CD14-positive monocyte (primary cell): ENCODE measurements around the gene EMC6. TPM values are rescaled to one million over a fixed set of nuclear protein-coding genes. Genes with fewer than 3 reads are reported as not detected.

Experiments
- DNase-seq, 3 donors: peaks; one replicate each; pipeline ENCODE4 v3.0.0-alpha.2; 2011 to 2022
- H2AFZ ChIP-seq: 2 replicates; pipeline ENCODE4 v1.6.0; 2012; ENCODE audit warnings: mild to moderate bottlenecking, low read depth, low read length, inconsistent platforms; ENCODE audit not compliant: insufficient read depth, poor library complexity, severe bottlenecking
- H3K27ac ChIP-seq, 2 donors: 1 replicate in 1 of 2; 2 replicates in 1 of 2; pipeline ENCODE4 v1.5.1; 2012 to 2013; ENCODE audit warnings: low read length in 2 of 2, control low read depth in 1 of 2, inconsistent platforms in 1 of 2, low read depth in 1 of 2, mild to moderate bottlenecking in 1 of 2
- H3K27me3 ChIP-seq, 2 donors: one replicate each; pipeline versions ENCODE4 v1.6.0 to v1.6.1; 2011 to 2013; ENCODE audit warnings: low read length in 2 of 2; ENCODE audit not compliant: control insufficient read depth in 2 of 2, insufficient read depth in 2 of 2
- H3K36me3 ChIP-seq, 2 donors: replicated peaks in 1 of 2; 1 replicate in 1 of 2; 2 replicates in 1 of 2; pipeline versions ENCODE4 v1.5.1 to v1.6.1; 2012 to 2013; ENCODE audit warnings: low read length in 2 of 2, control low read depth in 1 of 2, inconsistent platforms in 1 of 2, mild to moderate bottlenecking in 1 of 2; ENCODE audit not compliant: insufficient read depth in 2 of 2, control insufficient read depth in 1 of 2
- H3K4me1 ChIP-seq, 2 donors: 1 replicate in 1 of 2; 2 replicates in 1 of 2; pipeline versions ENCODE4 v1.5.1 to v1.6.1; 2012 to 2013; ENCODE audit warnings: low read length in 2 of 2, control low read depth in 1 of 2, inconsistent platforms in 1 of 2, mild to moderate bottlenecking in 1 of 2, moderate library complexity in 1 of 2; ENCODE audit not compliant: insufficient read depth in 2 of 2, control insufficient read depth in 1 of 2
- H3K4me2 ChIP-seq: replicated peaks from 2 replicates; pipeline ENCODE3; 2012; ENCODE audit warnings: low read length, moderate library complexity, mild to moderate bottlenecking; ENCODE audit not compliant: poor library complexity, severe bottlenecking; ENCODE audit errors: extremely low read depth
- H3K4me3 ChIP-seq, 3 experiments: fragments of 200-600 bp in 1 of 3; sonication (generic) in 1 of 3; replicated peaks in 1 of 3; 1 replicate in 2 of 3; 2 replicates in 1 of 3; pipeline ENCODE4 v1.5.1; 2011 to 2013; ENCODE audit warnings: low read length in 3 of 3, mild to moderate bottlenecking in 3 of 3, control low read depth in 2 of 3, low read depth in 2 of 3, inconsistent platforms in 1 of 3, moderate library complexity in 1 of 3
- H3K79me2 ChIP-seq: 2 replicates; pipeline ENCODE4 v1.6.0; 2012; ENCODE audit warnings: mild to moderate bottlenecking, control low read depth, inconsistent platforms, low read length, moderate library complexity; ENCODE audit not compliant: insufficient read depth
- H3K9ac ChIP-seq: 2 replicates; pipeline ENCODE4 v1.6.0; 2017; ENCODE audit warnings: low read length, mild to moderate bottlenecking; ENCODE audit not compliant: insufficient read depth, poor library complexity, severe bottlenecking
- H3K9me3 ChIP-seq, 2 donors: replicated peaks in 1 of 2; 1 replicate in 1 of 2; 2 replicates in 1 of 2; pipeline versions ENCODE4 v1.5.1 to v1.6.1; 2012 to 2013; ENCODE audit warnings: low read length in 2 of 2, control low read depth in 1 of 2; ENCODE audit not compliant: control insufficient read depth in 1 of 2, insufficient read depth in 1 of 2
- H4K20me1 ChIP-seq: 2 replicates; pipeline ENCODE4 v1.6.0; 2012; ENCODE audit warnings: mild to moderate bottlenecking, low read length, control low read depth, moderate library complexity; ENCODE audit not compliant: insufficient read depth
- H3K27ac Mint-ChIP-seq, 7 donors: one replicate each; pipeline ENCODE4 v1.8.0; 2020; ENCODE audit warnings: mild to moderate bottlenecking in 7 of 7, mixed read lengths in 7 of 7, moderate library complexity in 6 of 7, inconsistent platforms in 2 of 7
- H3K27me3 Mint-ChIP-seq, 3 donors: one replicate each; pipeline ENCODE4 v1.8.0; 2021 to 2022; ENCODE audit warnings: low read depth in 3 of 3, mild to moderate bottlenecking in 3 of 3, mixed read lengths in 3 of 3, moderate library complexity in 3 of 3, inconsistent platforms in 1 of 3
- H3K36me3 Mint-ChIP-seq, 2 donors: one replicate each; pipeline ENCODE4 v1.8.0; 2020; ENCODE audit warnings: mixed read lengths in 2 of 2, inconsistent platforms in 1 of 2, mild to moderate bottlenecking in 1 of 2
- H3K4me1 Mint-ChIP-seq: one replicate; pipeline ENCODE4 v1.8.0; 2020; ENCODE audit warnings: mild to moderate bottlenecking, mixed read lengths
- H3K4me3 Mint-ChIP-seq, 2 donors: one replicate each; pipeline ENCODE4 v1.8.0; 2020; ENCODE audit warnings: mild to moderate bottlenecking in 2 of 2, mixed read lengths in 2 of 2, moderate library complexity in 1 of 2
- H3K9me3 Mint-ChIP-seq, 7 donors: one replicate each; pipeline ENCODE4 v1.8.0; 2020 to 2022; ENCODE audit warnings: mixed read lengths in 7 of 7, mild to moderate bottlenecking in 6 of 7, moderate library complexity in 6 of 7, inconsistent platforms in 2 of 7
- CTCF ChIP-seq: fragments of 200-600 bp; IDR thresholded peaks from one replicate; pipeline ENCODE4 v1.8.0; 2022; ENCODE audit warnings: antibody characterized with exemption, mild to moderate bottlenecking
- WGBS: methylation state at CpG from one replicate; pipeline ENCODE4 v1.1.5; 2013; ENCODE audit warnings: missing lambda C conversion rate; ENCODE audit not compliant: insufficient coverage; 5-methylcytosine and 5-hydroxymethylcytosine counted together
- intact Hi-C, 2 donors: fragments of 100-400 bp; cut with micrococcal nuclease; formaldehyde crosslinking; loops; one replicate each; pipeline versions ENCODE4 v1.15.0 to v1.15.1; 2023
- polyA plus RNA-seq, 3 donors: library from polyadenylated mRNA; depleted of rRNA in 1 of 3; unstranded in 2 of 3; stranded (reverse) in 1 of 3; fragments of 300-500 nt in 2 of 3; fragments of >200 nt in 1 of 3; fragmentation: Illumina TruSeq in 2 of 3; gene quantifications; 1 replicate in 2 of 3; 2 replicates in 1 of 3; pipeline ENCODE4 v1.2.3, GENCODE V29; 2012 to 2021

Gene EMC6
- polyA plus RNA-seq, 3 donors = 24.4 to 118 (median 105) TPM

- intact Hi-C loops = no loop called here
- 77% methylated on average over 18 of the region's 20 CpGs for WGBS
- H4K20me1 ChIP-seq = no peaks in the 10 kb centered on the region
- no peak overlapping the region for H3K27ac ChIP-seq
- no peak overlapping the region for H3K9ac ChIP-seq
- Mint-ChIP-seq H3K27me3 (peaks cover 0 to 2% (median 0%) of the 10 kb centered on the region in 3 donors), H3K4me3 (no peak overlapping the region), H3K4me1 (no peaks in the 10 kb centered on the region), H3K27ac (peak overlapping the region in 3 of 7 donors; percentile 11 to 25 (median 15)), H3K36me3 (peaks cover 38 to 76% of the 10 kb centered on the region in 2 donors), H3K9me3 (peaks cover 0 to under 1% (median 0%) of the 10 kb centered on the region in 7 donors)
- no peaks in the 10 kb centered on the region for H3K79me2 ChIP-seq
- no peaks in the 10 kb centered on the region for H3K27me3 ChIP-seq
- H3K4me3 ChIP-seq = no peak overlapping the region
- no peak overlapping the region for H3K4me2 ChIP-seq
- no peaks in the 10 kb centered on the region for H3K4me1 ChIP-seq
- peak; percentile 23 for TF ChIP-seq CTCF
- no peaks in the 10 kb centered on the region for H3K9me3 ChIP-seq
- no peak for DNase-seq
- peaks cover 9 to 53% of the 10 kb centered on the region in 2 donors for H3K36me3 ChIP-seq
- H2AFZ ChIP-seq = no peak overlapping the region
Measured at GRCh38 chr17:3647769-3648555, 20.6 kb upstream of the EMC6 start.

GRCh38 chr17:3655766-3656165 lies 12.8 kb upstream of the EMC6 start:
- no peak overlapping the region for H3K4me3 Mint-ChIP-seq
- Histone ChIP-seq H4K20me1 (no peaks in the 10 kb centered on the region), H3K4me2 (no peak overlapping the region), H3K4me1 (no peaks in the 10 kb centered on the region), H3K9me3 (no peaks in the 10 kb centered on the region), H3K9ac (no peak overlapping the region), H3K27ac (no peak overlapping the region), H3K36me3 (peaks cover 15 to 33% of the 10 kb centered on the region in 2 donors), H3K79me2 (no peaks in the 10 kb centered on the region), H2AFZ (no peak overlapping the region), H3K4me3 (no peak overlapping the region), H3K27me3 (no peaks in the 10 kb centered on the region)
- intact Hi-C loops = no loop called here
- DNase-seq = no peak
- no peak for TF ChIP-seq CTCF
- peaks cover 0 to 3% (median 0%) of the 10 kb centered on the region in 7 donors for H3K9me3 Mint-ChIP-seq
- H3K4me1 Mint-ChIP-seq = peaks cover 3% of the 10 kb centered on the region
- H3K27me3 Mint-ChIP-seq = peaks cover 0 to 2% (median 1%) of the 10 kb centered on the region in 3 donors
- WGBS = 93% methylated on average over 4 of the region's 11 CpGs
- H3K27ac Mint-ChIP-seq = no peak overlapping the region
- peaks cover 15 to 51% of the 10 kb centered on the region in 2 donors for H3K36me3 Mint-ChIP-seq
